HG03064 (cell line): Measurements from ENCODE around the gene PKHD1.

Source experiments
- ATAC-seq: cut with Tn5 transposase; IDR thresholded peaks from one replicate; pipeline ENCODE4 v1.9.1; 2021; ENCODE audit warnings: low read depth; ENCODE audit not compliant: unreplicated experiment

PKHD1 gene

DNA sequence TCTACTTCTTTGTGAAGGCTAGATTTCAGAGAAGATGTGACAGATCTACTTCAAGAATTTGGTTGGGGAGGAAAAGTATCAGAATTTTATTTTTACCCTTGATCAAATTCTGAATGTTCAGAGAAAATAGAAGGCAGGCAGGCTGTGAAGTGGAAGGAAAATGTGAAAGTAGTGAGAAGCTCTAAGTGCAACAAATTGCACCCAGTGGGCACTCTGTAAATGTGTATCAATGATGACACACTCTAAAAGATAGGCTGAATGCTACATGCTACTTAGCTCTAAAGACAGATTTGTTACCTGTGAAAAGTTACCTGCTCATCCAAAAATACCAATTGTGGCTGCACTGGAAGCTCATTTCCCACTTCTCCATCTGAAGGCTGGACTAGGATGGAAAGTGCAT, 438.6 kb downstream of the PKHD1 start:
- ATAC-seq: no peak

DNA sequence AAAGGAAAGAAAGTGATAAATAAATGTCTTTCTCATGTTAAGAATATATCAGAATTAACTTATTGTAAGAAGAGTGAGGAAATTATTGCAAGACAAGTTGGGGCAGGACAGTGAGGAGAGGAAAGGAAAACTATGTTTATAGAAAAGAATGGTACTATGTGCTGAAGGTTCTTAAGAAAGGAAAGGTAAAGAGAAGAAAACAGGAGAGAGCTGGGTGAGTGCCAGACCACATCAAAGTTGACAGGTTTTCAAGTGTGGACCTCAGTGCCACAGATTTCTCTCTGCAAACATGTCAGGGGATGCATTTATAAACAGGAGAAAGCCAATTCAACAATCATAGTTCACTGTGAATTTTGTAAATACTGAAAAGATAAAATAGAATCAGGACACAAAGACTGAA, 439.2 kb downstream of the PKHD1 start:
- no peak for ATAC-seq

DNA sequence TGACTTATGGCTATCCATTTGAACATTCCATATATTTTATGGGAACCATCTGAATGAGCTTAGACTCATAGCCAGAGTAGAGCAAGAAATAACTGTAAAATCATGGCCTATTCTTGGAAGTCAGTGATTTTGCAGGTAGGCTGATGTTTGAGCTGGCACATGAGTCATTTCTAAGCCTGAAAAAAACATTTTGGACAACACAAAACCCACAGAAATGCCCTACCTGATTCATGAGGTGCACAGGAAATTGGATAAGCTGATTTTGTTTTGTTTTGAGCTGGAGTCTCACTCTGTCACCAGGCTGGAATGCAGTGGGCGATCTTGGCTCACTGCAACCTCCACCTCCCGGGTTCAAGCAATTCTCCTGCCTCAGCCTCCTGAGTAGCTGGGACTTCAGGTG, 443.0 kb downstream of the PKHD1 start:
- ATAC-seq: no peak

DNA sequence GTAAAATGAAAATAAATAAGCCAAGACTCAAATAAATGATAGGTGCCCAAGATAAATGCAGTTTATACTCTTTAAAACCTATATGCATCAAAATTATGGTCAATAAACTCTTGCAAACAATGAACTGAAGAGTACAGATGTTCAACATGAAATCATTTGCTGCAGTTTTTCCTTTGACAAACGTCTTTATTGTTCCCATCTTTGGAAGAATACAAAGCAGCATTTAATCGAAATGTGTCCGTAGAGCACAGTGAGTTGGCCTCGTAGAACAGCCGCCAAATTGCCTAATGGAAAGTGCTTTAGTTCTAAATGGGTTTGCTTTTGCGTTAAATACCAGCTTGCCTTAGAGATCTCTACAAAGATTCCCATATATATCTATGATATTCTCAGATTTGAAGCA, 447.4 kb downstream of the PKHD1 start:
- ATAC-seq: no peak

DNA sequence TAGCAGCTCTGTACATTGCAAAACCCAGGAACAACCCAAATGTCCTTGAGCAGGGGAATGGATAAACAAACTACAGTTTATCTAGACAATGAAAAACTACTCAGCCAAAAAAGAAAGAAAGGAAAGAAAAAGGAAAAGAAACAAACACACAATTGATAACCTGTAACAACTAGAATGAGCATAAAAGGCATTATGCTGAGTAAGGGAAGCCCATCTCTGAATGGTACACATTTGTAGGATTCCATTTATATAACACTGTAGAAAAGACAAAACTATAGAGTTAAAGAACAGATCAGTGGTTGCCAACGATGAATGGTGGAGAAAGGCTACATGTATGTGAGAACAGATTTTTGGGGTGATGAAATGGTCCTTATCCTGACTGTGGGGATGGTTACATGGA, 454.0 kb downstream of the PKHD1 start:
- ATAC-seq: no peak

DNA sequence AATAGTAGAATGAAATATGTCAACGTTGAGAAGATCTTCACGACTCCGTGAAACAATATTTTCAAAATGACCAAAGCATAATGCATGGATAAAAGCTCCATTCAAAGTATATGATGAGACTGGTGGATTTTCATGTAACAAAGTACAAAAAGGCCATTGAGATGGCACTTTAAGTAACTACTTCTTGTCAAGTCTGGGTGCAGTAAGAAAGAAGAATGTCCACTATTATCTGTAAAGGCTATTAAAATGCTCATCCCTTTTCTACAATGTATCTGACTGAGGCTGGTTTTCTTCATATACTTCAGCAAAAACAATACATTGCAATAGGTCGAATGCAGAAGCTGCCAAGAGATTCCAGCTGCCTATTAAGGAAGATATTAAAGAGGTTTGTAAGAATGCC, 457.4 kb downstream of the PKHD1 start:
- ATAC-seq: no peak

DNA sequence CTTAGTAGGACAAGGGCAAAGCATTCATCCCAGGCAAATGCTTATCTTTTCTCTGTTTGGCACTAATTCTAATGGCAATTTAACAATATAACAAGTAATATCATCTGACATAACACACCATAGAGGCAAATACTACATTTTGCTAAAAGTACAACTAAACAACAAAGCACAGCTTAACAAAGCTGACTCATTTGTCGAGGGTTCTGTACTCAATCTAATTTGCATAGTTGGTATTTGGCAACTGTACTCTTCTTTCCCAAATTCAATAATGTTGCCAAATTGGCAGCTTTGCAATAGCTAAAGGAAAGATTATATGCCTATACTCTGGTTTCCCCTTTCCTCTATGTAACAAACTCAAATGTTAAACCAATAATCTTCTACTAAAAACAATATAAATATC, 461.0 kb downstream of the PKHD1 start:
- ATAC-seq: no peak

DNA sequence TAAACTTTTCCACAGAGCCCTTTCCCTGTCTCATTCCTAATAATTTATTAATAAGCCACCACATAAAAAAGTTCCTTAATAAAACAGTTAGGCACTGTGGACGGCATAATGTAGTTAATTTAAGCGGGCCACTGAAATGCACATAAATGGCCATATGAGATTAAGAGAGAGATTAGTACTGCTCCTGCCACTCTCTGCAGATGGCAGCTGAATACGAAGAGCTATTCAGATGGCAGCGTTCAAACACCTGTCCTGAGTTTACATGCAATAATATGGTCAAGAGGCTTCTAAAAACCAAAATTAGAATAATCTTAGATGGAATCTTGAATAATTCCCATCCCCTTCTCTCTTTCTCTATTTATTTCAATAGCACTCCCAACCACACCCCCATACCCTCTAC, 461.8 kb downstream of the PKHD1 start:
- ATAC-seq: no peak

DNA sequence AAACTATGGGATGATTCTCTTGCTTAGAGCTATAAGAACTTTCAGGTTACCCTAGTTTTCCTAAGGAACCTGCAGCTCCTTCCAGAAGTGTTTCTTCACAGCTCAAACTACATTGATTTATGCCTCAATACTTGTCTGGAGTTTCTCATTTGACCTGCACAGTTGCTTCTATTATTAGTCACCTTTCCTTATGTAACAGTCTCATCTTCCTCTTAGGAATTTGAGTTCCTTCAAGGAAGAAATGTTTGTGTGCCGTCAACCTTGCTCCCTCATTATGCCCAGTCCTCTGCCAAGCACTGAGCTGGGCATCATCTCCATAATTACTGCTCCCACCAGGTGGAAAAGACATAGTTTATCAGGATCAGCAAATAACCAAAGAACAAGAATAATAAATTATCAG, 466.4 kb downstream of the PKHD1 start:
- ATAC-seq: no peak

DNA sequence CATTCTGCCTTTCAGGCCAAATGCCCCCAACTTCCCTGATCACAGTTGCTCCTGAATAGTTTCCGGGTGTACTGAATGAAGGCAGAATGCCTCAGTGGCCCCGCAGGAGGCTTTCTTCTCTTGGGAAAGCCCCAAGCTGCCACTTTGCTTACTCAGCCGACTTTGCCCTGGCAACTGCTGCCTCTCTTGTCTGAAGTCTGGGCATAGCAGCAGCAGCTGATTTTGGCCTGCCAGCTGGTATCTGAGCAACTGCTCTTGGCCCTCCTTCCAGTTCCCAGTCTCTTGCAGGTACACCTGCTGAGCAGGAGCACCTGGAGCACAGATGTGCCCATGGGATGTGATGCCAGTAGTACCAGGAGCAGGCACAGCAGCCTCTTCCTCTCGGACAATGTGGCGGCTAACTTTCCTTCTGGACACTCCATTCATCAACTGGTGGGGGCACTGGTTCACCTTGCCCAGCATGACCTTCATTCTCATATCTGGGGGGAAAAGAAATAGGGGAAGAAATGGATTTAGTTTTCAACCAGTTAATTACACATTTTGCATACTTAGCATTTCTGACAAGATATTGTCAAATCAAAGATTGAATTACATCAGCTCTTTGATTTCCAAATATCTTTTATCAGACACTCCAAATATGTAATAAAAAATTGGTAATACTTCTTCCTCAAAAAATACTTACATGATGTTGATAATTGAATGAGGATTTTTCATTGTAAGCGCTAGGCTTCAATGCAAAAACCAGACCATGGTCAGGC, 468.2 kb downstream of the PKHD1 start:
- no peak for ATAC-seq

DNA sequence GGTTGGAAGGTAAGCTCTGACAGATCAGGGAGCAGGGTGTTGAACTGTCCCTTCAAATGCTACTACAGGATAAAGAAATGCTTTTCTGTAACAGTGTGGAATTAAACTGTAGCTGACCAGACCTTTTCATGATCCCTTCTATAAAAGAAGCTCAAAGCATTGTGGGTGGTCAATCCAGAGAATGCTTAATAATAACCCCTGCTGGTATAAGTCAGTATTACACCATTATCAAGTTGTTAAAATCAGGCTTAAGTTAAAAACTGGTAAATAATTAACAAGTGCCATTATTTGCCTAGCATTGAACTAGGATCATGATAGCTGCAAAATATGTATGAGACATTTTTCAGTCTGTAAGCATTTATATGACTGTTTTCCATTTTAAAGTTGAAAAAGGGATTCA, 468.9 kb downstream of the PKHD1 start:
- ATAC-seq: peak; percentile 59

DNA sequence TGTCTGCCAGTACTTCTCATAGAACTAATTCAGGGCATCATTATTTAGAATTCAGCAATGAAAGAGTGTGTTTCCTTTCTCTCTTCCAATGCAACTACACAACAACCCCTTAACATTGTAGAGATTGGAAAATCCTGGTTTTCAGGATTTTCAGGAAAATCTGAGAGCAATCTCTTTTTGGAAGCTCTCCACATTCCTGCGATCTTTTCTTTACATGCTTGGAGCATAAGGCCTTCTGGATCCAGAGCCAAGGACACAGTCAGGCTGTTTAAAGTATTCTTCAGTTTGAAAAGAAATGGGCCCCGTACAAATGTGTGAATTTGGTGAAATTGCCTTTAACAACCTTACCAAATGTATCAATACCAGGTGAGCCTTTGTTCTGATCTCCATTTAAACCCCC, 469.7 kb downstream of the PKHD1 start:
- ATAC-seq: no peak

DNA sequence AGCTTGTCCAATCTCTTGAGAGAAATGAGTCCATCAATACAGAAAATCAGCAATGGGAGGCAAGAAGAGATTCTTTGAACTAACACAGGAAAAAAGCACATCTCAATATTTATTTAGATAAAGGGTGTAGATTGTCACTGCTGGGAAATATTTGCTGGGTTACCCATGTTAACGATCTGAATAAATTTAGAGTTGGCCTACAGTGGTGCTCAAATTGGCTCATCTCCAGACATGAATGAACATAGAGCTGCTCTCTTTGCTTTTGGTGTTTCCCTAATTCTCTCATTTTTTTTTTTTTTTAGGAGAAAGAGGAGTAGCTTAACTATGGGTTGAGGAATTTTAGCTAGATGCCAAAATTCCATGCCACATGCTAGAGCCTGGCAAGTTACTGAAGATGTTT, 471.2 kb downstream of the PKHD1 start:
- ATAC-seq: no peak

DNA sequence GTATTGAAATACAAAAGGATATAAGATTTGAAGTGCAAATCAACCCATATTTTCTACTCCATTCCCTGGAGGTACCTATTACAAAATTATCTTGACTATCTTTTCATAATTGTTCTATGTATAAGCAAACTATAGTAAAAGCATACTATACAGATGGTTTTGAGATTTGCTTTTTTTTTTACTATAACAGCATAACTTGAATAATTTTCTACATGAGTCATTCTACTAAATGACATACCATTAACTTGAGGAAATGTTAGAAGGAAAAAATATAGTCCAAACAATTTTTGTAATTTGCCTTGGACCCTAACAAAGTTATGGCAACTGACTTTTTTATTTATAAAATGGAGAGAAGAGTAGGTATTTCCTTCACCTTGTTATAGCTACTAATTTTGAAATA, 472.7 kb downstream of the PKHD1 start:
- ATAC-seq: no peak

DNA sequence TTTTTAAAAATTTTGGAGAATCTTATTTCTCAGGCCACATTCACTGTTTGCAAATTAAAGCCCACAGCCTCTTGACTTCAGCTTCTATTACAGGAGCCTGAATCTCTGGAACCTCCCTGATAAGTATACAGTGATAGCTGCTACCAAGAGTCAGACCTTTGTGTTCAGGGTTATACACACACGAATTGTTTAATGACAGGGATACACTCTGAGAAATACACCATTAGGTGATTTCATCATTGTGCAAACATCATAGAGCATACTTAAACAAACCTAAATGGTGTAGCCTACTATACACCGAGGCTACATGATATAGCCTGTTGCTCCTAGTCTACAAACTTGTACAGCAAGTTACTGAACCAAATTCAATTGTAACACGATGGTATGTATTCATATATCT, 473.9 kb downstream of the PKHD1 start:
- ATAC-seq: no peak

DNA sequence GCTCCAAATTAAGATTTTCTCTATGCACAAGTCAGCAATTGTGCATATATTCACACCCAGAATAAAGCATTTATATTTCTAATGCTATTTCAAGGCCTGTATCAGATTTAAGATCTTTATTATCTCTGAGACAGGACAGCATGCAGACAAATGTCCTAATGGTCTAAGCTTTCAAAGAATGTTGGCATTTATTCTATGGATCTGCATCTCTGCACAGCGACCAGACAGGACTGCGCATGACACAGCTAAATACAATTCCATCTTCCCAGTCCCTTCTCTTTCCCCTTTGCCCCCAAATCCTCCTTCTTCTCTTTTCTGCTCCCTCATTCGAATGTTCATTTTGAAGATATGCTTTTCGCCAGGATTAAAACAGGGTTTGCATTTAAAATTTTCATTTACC, 478.5 kb downstream of the PKHD1 start:
- ATAC-seq: no peak

DNA sequence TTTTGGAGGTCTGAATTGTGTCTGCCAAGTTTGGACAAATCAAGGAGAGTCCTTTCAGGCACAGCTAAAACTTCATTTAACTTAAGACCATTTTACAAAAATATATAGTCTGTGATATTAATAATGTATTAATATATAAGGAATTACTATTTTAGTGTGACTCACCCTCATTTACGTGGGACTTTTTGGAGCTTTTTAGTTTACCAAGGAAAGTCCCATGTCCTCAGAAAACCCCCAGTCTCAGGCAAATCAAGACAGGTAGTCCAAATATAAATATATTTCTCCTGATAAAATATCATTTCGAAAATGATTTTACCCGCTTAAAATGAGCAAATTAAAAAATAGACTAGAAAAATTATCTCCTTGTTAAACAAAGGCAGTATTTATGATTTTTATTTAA, 479.0 kb downstream of the PKHD1 start:
- ATAC-seq: no peak

DNA sequence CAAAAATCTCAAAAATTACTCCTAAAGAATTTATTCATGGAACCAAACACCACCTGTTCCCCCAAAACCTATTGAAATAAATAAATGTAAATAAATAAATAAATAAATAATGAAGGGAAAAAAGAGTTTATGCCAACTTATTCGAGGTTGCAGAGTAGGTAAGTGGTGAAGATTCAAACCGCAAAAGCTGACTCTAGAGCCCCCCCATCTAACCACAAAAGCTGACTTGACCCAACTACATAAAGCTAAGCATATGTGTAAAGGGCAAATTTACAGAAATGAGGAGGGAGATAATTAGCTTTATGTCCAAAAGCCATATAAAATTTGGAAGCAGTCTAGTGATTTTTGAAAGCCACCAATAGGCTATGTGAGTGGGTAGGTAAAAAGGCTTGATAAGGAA, 486.9 kb downstream of the PKHD1 start:
- no peak for ATAC-seq

DNA sequence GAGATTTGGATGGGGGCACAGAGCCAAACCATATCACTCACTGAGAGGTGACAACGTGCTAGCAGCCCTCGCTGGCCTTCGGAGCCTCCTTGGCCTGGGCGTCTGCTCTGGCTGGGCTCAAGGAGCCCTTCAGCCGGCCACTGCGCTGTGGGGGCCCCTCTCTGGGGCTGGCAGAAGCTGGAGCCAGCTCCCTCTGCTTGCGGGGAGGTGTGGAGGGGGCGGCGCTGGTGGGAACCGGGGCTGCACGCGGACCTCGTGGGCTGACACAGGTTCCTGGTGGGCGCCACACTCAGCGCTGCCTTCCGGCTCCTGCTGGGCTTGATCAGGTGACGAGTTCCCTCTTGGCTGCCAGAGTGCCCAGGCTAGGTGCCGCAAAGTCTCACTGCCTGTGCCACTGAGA, 489.2 kb downstream of the PKHD1 start:
- no peak for ATAC-seq

DNA sequence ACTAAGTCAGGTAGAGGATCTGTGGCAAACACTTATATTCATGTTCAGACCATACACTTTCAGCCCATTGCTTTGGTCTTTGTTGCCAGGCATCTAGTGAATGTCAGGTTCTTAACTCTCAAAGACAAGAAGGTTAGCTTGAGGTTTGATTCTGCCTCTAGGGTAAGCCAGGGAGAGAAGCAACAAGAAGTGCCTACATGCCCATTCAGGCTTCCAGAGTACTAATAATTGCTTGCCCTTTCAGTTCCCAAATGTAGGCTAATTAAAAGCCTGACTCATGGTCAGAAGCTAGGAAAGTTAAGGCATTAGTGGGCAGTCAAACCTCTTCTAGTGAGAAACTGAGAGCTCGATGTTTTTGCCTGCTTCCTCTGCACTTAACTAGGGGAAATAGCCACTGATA, 492.4 kb downstream of the PKHD1 start:
- no peak for ATAC-seq

DNA sequence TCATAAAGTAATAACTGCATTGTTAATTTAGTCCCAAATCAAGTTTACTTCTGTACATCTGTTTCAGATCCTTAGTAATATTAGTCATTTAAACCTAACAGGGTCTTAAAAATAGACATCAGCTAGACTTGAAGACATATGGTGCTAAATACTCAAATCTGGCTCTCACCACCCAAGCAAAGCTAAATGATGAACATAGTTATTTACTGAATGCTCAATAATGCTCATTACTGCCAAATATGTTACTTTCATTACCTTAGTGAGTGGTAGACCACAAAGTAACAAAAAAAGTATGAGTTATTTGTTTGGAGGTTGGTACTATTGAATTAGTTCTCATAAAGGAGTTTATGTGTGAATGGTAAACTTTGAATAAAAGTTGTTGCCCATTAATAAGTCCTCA, 502.1 kb downstream of the PKHD1 start:
- ATAC-seq: no peak

DNA sequence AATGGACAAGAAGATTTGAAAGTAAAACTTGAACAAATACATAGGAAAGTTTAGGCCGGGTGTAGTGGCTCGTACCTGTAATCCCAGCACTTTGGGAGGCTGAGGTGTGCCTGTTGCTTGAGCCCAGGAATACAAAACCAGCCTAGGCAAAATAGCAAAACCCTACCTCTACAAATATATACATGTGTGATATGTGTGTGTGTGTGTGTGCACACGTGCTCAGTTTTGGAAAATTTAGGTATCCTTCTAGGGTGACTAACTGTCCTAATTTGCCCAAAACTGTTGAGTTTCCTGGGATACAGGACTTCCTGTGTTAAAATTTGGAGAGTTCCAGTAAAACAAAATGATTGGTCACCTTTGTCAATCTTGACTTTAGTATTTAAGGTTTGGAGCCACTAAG, 503.2 kb downstream of the PKHD1 start:
- no peak for ATAC-seq

DNA sequence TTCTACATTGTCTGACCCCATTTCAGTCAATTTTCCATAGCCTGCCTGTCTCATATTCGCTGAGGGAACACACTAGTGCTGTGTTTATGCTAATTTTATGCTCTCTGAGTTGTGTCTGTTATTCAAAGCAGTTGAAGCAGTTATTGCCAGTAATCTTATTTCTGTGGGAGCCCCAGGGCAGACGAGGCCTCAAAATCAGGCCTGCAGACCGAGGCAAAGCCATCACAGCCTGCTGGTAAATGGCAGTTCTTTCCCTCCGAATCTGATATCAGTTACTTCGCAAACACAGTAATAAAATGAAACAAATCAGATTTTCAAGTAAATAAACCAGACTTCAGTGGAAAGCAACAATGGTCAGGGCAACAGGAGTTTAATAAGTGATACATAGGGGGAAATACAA, 508.4 kb downstream of the PKHD1 start:
- no peak for ATAC-seq
